Measurements from ENCODE around the gene SYNM. TPM values are rescaled to one million over a fixed set of nuclear protein-coding genes. Genes with fewer than 3 reads are reported as not detected.

The SYNM gene
- total RNA-seq, 4 donors from 2014 or later, result 6.4 to 44.6 (median 36.4) TPM

- H3K9me3 ChIP-seq, result no peaks in the 10 kb centered on the region
- TF ChIP-seq, protein P1, sequence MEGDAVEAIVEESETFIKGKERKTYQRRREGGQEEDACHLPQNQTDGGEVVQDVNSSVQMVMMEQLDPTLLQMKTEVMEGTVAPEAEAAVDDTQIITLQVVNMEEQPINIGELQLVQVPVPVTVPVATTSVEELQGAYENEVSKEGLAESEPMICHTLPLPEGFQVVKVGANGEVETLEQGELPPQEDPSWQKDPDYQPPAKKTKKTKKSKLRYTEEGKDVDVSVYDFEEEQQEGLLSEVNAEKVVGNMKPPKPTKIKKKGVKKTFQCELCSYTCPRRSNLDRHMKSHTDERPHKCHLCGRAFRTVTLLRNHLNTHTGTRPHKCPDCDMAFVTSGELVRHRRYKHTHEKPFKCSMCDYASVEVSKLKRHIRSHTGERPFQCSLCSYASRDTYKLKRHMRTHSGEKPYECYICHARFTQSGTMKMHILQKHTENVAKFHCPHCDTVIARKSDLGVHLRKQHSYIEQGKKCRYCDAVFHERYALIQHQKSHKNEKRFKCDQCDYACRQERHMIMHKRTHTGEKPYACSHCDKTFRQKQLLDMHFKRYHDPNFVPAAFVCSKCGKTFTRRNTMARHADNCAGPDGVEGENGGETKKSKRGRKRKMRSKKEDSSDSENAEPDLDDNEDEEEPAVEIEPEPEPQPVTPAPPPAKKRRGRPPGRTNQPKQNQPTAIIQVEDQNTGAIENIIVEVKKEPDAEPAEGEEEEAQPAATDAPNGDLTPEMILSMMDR (IDR thresholded peaks at IDR 0.05), result no peak
- no peak for TF ChIP-seq POLR2A (IDR thresholded peaks at IDR 0.05)
- no peaks in the 10 kb centered on the region for H3K36me3 ChIP-seq
- no peak overlapping the region for H3K4me3 ChIP-seq
- intact Hi-C loops (cut with DNase I; ENCODE audit: low total_unique reads), result no loop called here
- no peak for DNase-seq
- H3K27me3 ChIP-seq, result no peaks in the 10 kb centered on the region
- H3K4me1 ChIP-seq, result no peaks in the 10 kb centered on the region
- no peak overlapping the region for H3K27ac ChIP-seq
Observed at GRCh38 chr15:99117111-99117510, 12.2 kb downstream of the SYNM start.

GRCh38 chr15:99117563-99118257 lies 12.8 kb downstream of the SYNM start:
- Histone ChIP-seq H3K4me1 (no peaks in the 10 kb centered on the region), H3K4me3 (no peak overlapping the region)
- DNase-seq, result no peak

GRCh38 chr15:99118258-99118632 lies 13.4 kb downstream of the SYNM start:
- Histone ChIP-seq H3K36me3 (no peaks in the 10 kb centered on the region), H3K4me1 (peaks cover 0 to 4% of the 10 kb centered on the region in 2 donors), H3K27me3 (no peaks in the 10 kb centered on the region), H3K4me3 (no peak overlapping the region), H3K27ac (no peak overlapping the region), H3K9me3 (no peaks in the 10 kb centered on the region)
- intact Hi-C loops (cut with DNase I; ENCODE audit: low total_unique reads), result no loop called here
- TF ChIP-seq, protein P1 (IDR thresholded peaks at IDR 0.05), result no peak
- TF ChIP-seq POLR2A (IDR thresholded peaks at IDR 0.05), result no peak
- no peak for DNase-seq

More at GRCh38 chr15:99117563-99118257, 12.8 kb downstream of the SYNM start:
- Histone ChIP-seq H3K27ac (no peak overlapping the region), H3K27me3 (no peaks in the 10 kb centered on the region), H3K9me3 (no peaks in the 10 kb centered on the region), H3K36me3 (no peaks in the 10 kb centered on the region)
- TF ChIP-seq, protein P1 (IDR thresholded peaks at IDR 0.05), result no peak
- TF ChIP-seq POLR2A (IDR thresholded peaks at IDR 0.05), result no peak
- intact Hi-C loops (cut with DNase I; ENCODE audit: low total_unique reads), result no loop called here

DNA sequence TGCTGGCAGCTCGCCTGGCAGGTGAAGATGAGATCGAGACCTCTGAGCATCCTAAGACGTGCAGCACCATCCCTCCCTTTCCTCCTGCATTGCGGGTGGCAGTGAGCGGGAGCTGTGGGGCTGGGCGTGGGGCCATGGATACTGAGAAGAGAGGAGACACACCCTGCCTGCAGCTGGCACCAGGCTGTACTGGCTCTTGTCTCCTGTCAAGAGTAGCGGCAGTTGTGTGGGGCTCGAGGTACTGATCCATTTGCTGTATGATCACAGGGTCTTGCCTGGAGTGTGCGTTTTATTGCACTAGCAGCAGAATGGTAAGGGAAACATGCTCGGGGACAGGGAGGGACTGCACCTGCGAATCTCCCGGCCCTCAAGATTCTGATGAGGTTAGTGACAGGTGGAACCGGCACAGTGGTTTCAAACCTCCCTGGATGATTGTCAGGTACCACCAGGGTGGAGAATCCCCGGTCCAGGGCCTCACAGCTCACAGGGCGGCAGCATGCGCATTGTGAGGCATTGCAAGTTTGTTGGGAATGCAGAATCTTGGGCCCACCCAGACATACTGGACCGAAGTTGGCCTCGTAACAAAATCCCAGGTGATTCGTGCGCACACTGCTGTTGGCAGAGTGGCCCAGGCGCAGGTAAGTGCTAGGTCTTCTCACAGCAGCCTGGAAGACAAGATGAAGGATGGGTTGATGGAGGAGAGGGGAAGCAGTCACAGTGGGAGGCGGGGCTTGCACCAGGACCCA lies 14.1 kb downstream of the SYNM start:
- Histone ChIP-seq H3K36me3 (no peaks in the 10 kb centered on the region), H3K9me3 (no peaks in the 10 kb centered on the region), H3K27ac (no peak overlapping the region), H3K4me1 (peaks cover 0 to 11% of the 10 kb centered on the region in 2 donors), H3K4me3 (no peak overlapping the region), H3K27me3 (no peaks in the 10 kb centered on the region)
- intact Hi-C loops (cut with DNase I; ENCODE audit: low total_unique reads), result no loop called here
- no peak for DNase-seq
- TF ChIP-seq POLR2A (IDR thresholded peaks at IDR 0.05), result no peak
- TF ChIP-seq, protein P1 (IDR thresholded peaks at IDR 0.05), result no peak
